Upper lobe of left lung (tissue), 6 donors: Measurements from ENCODE around the gene DEPDC5. TPM values are rescaled to one million over a fixed set of nuclear protein-coding genes. Genes with fewer than 3 reads are reported as not detected.

Experiments used
- ATAC-seq, 2 donors: fragments of 200-7000 bp; cut with Tn5 transposase; one replicate each; pipeline ENCODE4 v1.9.1; 2022; ENCODE audit warnings: mild to moderate bottlenecking in 2 of 2, moderate library complexity in 2 of 2; ENCODE audit not compliant: low FRiP score in 2 of 2
- DNase-seq, 2 donors: peaks; one replicate each; pipeline ENCODE4 v3.0.0-alpha.2; 2019 to 2020
- H3K27ac ChIP-seq, 4 donors: fragments of 200-600 bp; sonication (generic); one replicate each; pipeline ENCODE4 v1.5.1; 2016 to 2019
- H3K27me3 ChIP-seq, 4 donors: fragments of 200-600 bp; sonication (generic); one replicate each; pipeline ENCODE4 v1.5.1; 2017 to 2019
- H3K36me3 ChIP-seq, 4 donors: fragments of 200-600 bp; sonication (generic); one replicate each; pipeline ENCODE4 v1.5.1; 2016 to 2019
- H3K4me1 ChIP-seq, 4 donors: fragments of 200-600 bp; sonication (generic); one replicate each; pipeline ENCODE4 v1.5.1; 2018 to 2019
- H3K4me3 ChIP-seq, 4 donors: fragments of 200-600 bp; sonication (generic); one replicate each; pipeline ENCODE4 v1.5.1; 2017 to 2019; ENCODE audit warnings: mild to moderate bottlenecking in 2 of 4, moderate library complexity in 1 of 4
- H3K9me3 ChIP-seq, 4 donors: fragments of 200-600 bp; sonication (generic); one replicate each; pipeline ENCODE4 v1.5.1; 2018 to 2019
- CTCF ChIP-seq, 6 experiments: fragments of 450-650 bp in 4 of 6; fragments of 200-600 bp in 2 of 6; sonication (generic) in 2 of 6; IDR thresholded peaks; one replicate each; pipeline ENCODE4 v1.5.1; 2016 to 2019; ENCODE audit warnings: antibody characterized with exemption in 6 of 6
- EP300 ChIP-seq, 4 donors: sonication (generic); formaldehyde crosslinking; IDR thresholded peaks; one replicate each; pipeline ENCODE4 v1.5.1; 2017; ENCODE audit warnings: antibody characterized with exemption in 4 of 4, control low read depth in 2 of 4
- POLR2A ChIP-seq, 4 donors: fragments of 450-650 bp; IDR thresholded peaks; one replicate each; pipeline ENCODE4 v1.5.1; 2016 to 2017; ENCODE audit warnings: antibody characterized with exemption in 4 of 4, mild to moderate bottlenecking in 2 of 4
- POLR2AphosphoS5 ChIP-seq, 2 donors: sonication (generic); formaldehyde crosslinking; IDR thresholded peaks; one replicate each; pipeline ENCODE4 v1.5.1; 2017; ENCODE audit warnings: antibody characterized with exemption in 2 of 2
- WGBS, 2 donors: methylation state at CpG; one replicate each; pipeline ENCODE4 v1.1.5; 2017 to 2018; 5-methylcytosine and 5-hydroxymethylcytosine counted together
- small RNA-seq, 4 donors: library from RNA; depleted of rRNA; stranded (forward); fragments of <200 nt; gene quantifications; one replicate each; pipeline ENCODE3, GENCODE V24; 2016
- total RNA-seq, 6 donors: library from RNA; depleted of rRNA in 4 of 6; stranded (reverse); fragments of >200 nt in 4 of 6; gene quantifications; one replicate each; pipeline versions ENCODE4 v1.1.0 to v1.2.1, GENCODE V29; 2016 to 2021
- donor health status: DM: no; HTN: no; CAD: no; lungs with moderate emphysema.
- donor health status: DM: no; HTN: yes; CAD: no; lungs with severe emphysema.

DEPDC5 gene
- total RNA-seq, 6 donors from 2014 or later: 10.9 to 31.4 (median 24.4) TPM

DNA sequence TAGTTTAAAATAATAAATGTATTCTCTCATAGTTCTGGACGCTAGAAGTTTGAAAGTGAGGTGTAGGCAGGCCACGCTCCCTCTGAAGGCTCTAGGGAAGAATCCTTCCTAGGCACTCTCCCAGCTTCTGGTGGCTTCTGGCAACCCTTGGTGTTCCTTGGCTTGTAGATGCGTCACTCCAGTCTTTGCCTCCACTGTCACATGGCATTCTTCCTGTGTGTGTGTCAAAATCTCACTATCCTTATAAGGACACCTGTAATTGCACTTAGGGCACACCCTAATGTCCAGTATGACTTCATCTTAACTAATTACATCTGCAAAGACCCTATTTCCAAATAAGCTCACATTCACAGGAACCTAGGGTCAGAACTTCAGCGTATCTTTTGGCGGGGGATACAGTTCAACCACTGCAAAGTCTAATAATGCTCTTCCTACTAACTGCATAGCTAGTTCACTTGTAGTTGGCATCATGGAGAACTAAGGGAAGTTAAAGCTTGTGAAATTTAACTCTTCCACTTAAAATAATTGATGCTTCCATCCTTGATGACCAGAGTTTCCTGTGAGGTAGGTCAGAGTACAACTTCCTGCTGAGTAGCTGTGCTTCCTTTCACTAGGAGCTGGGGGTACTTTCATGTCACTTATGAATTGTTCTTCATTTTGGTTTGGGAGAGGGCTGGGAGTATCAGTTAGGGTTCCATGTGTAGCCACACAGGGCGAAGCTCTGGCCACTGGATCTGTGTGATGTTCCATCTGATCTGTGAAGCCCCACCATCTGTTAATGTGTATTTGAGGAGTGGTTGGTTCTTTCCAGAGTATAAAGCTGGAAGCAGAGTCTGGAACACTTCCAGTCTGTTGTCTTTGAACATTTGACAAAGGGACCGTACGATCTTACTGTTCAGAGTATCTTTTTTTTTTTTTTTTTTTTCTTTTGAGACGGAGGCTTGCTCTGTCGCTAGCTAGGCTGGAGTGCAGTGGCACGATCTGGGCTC lies 201.0 kb downstream of the DEPDC5 start:
- peaks cover 4 to 59% (median 24%) of the 10 kb centered on the region in 4 donors for H3K36me3 ChIP-seq
- DNase-seq (no peak), ATAC-seq (peak in 1 of 2 donors; percentile 41)
- H3K27ac ChIP-seq: peak overlapping the region; percentile 17 to 66 (median 36)
- H3K4me1 ChIP-seq: peaks cover 43 to 52% (median 46%) of the 10 kb centered on the region in 4 donors
- 78 to 79% methylated on average over 11 of the region's 11 CpGs for WGBS, 2 donors
- H3K27me3 ChIP-seq: no peaks in the 10 kb centered on the region
- H3K4me3 ChIP-seq: no peak overlapping the region
- H3K9me3 ChIP-seq: no peaks in the 10 kb centered on the region
- no peak for TF ChIP-seq POLR2AphosphoS5 (IDR thresholded peaks at IDR 0.05)
- TF ChIP-seq CTCF (IDR thresholded peaks at IDR 0.05): no peak
- TF ChIP-seq EP300 (IDR thresholded peaks at IDR 0.05): no peak
- TF ChIP-seq POLR2A (IDR thresholded peaks at IDR 0.05): no peak

GRCh38 chr22:31956360-31956759 lies 202.5 kb downstream of the DEPDC5 start:
- Histone ChIP-seq H3K27me3 (no peaks in the 10 kb centered on the region), H3K4me1 (peaks cover 36 to 39% (median 37%) of the 10 kb centered on the region in 4 donors), H3K4me3 (no peak overlapping the region), H3K27ac (no peak overlapping the region), H3K9me3 (no peaks in the 10 kb centered on the region), H3K36me3 (peaks cover 4 to 45% (median 21%) of the 10 kb centered on the region in 4 donors)
- DNase-seq: no peak
- 90 to 97% methylated on average over 12 of the region's 12 CpGs for WGBS, 2 donors
- TF ChIP-seq EP300 (IDR thresholded peaks at IDR 0.05): no peak
- TF ChIP-seq CTCF (IDR thresholded peaks at IDR 0.05): no peak
- TF ChIP-seq POLR2A (IDR thresholded peaks at IDR 0.05): no peak
- TF ChIP-seq POLR2AphosphoS5 (IDR thresholded peaks at IDR 0.05): no peak
- no peak for ATAC-seq

Small RNAs within 50 kb of the gene (small RNA-seq; reads per million reads assigned to genes)
- 0 reads per million in 4 donors for gene RN7SL20P

Other genes starting within 250 kb of the DEPDC5 start
- gene PISD, start 91.8 kb upstream of the DEPDC5 start, total RNA-seq: 10 to 100 TPM; 18.4 to 81.8 (median 53.9) TPM
- 10 to 100 TPM; 23.7 to 57.6 (median 40.6) TPM for gene PRR14L, start 3.9 kb upstream of the DEPDC5 start, total RNA-seq
- gene YWHAH, start 190.5 kb downstream of the DEPDC5 start, total RNA-seq: 100 to 1,000 TPM in 5 of 6 donors, 10 to 100 TPM in 1; 46.1 to 208 (median 164) TPM